NB4 (cell line): ENCODE results near the gene CALCA.
A peak's percentile ranks its signal among the peaks of the same experiment; 100 is the strongest.

Experiments used
- DNase-seq: peaks from one replicate; pipeline ENCODE4 v3.0.0; 2010; ENCODE audit warnings: low read depth
- H3K4me3 ChIP-seq: one replicate; pipeline ENCODE4 v1.5.1; 2011; ENCODE audit warnings: mild to moderate bottlenecking, low read depth, low read length, moderate library complexity
- MYC ChIP-seq: IDR thresholded peaks from 2 replicates; pipeline ENCODE4 v1.6.1; 2011; ENCODE audit warnings: low read depth, low read length
- POLR2A ChIP-seq: IDR thresholded peaks from 2 replicates; pipeline ENCODE4 v1.6.1; 2011; ENCODE audit warnings: mild to moderate bottlenecking; ENCODE audit not compliant: insufficient read length; ENCODE audit errors: extremely low read depth
- TF ChIP-seq, protein P1 (sequence below): IDR thresholded peaks from one replicate; pipeline ENCODE4 v1.5.1; 2012; ENCODE audit warnings: low read depth, low read length
- TF ChIP-seq, protein P2 (sequence below): IDR thresholded peaks from 2 replicates; pipeline ENCODE4 v1.6.1; 2011; ENCODE audit warnings: low read depth, low read length

CALCA gene

DNA sequence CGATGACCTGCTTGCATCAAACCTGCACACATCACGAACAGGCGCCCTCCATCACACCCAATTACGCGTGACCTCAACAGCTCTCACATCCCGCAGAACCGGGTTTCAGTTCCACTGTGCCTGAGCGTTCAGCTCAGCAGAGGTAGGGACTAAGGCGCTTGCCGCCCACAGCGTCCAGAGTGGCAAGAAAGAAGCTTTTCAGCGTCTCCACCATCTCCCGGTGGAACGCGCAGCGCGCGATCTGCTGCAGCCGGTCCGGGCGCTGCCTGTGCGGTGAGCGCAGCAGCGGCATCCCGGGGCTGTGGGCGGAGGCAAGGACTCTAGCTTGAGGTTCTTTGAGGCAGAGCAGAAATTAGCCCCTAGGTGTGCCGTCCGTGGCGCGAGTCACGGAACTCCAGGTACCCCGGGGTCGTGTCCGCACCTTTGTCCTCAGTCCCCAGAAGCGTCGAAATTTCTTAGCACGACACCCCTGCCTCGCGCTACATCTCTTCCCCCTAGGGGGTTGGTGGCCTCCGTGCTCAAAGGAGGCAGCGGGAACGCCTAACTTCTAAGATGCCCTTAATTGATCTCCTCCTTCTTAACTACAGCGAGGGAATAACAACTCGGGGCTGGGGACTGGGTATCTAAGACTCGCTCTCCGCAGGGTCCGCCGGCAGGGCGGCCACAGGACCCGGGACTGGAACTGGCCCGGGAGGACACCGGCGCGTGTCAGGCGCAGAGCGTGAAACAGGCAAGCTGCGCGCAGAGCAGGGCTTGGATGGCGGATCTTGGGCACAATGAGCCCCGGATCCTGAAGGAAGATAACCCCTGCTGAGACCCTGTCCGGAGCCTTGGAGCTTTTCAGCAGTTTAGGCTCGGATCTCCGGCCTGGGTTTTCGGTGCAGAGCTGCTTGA lies 1.7 kb upstream of the CALCA start:
- no peak overlapping the region for H3K4me3 ChIP-seq
- DNase-seq: no peak
- TF ChIP-seq POLR2A (no peak), MYC (no peak)
- TF ChIP-seq, protein P1, sequence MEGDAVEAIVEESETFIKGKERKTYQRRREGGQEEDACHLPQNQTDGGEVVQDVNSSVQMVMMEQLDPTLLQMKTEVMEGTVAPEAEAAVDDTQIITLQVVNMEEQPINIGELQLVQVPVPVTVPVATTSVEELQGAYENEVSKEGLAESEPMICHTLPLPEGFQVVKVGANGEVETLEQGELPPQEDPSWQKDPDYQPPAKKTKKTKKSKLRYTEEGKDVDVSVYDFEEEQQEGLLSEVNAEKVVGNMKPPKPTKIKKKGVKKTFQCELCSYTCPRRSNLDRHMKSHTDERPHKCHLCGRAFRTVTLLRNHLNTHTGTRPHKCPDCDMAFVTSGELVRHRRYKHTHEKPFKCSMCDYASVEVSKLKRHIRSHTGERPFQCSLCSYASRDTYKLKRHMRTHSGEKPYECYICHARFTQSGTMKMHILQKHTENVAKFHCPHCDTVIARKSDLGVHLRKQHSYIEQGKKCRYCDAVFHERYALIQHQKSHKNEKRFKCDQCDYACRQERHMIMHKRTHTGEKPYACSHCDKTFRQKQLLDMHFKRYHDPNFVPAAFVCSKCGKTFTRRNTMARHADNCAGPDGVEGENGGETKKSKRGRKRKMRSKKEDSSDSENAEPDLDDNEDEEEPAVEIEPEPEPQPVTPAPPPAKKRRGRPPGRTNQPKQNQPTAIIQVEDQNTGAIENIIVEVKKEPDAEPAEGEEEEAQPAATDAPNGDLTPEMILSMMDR: no peak
- TF ChIP-seq, protein P2, sequence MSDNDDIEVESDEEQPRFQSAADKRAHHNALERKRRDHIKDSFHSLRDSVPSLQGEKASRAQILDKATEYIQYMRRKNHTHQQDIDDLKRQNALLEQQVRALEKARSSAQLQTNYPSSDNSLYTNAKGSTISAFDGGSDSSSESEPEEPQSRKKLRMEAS: no peak

DNA sequence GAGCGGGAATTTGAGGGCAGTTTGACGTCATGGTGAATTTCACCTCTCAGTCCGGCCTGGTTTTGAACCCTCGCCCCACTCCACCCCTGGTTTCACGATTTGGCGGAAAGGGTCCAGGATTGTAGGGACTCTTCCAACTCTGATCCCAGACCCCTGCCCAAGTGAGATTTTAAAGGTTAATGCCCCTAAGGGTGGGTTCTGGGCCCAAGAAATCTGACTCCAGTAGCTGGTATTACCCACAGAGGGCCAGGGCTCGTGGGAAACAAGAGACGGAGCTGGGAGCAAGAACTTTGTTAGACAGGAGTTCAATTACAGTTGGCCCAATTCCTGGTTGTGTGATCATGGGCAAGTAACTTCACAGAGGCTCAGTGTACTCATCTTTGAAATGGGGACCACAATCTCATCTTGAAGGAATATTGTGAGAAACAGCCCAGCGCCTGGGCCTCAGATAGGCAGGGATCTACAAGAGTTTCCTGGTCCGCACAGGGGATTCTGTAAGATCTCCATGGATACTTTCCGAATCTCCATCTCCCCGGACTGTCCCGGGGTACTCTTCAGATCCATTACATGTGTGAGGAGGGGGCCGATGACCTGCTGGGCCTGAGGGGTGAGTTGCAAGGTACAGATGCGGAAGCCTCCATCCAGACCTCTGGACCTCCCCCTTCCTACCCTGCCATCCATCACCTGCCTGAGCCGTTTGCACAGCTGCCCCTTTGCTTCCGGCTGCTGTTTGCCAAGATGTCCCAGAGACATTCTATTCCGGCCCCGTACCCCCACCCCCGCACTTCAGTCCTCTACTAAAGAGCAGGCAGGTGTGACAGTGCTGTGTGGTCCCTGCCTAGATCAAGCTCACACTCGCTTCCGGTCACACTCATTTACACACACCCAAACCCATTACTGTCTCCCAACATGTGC lies 687 bp upstream of the CALCA start:
- no peak for DNase-seq
- H3K4me3 ChIP-seq: no peak overlapping the region
- TF ChIP-seq, protein P2: no peak
- no peak for TF ChIP-seq MYC

DNA sequence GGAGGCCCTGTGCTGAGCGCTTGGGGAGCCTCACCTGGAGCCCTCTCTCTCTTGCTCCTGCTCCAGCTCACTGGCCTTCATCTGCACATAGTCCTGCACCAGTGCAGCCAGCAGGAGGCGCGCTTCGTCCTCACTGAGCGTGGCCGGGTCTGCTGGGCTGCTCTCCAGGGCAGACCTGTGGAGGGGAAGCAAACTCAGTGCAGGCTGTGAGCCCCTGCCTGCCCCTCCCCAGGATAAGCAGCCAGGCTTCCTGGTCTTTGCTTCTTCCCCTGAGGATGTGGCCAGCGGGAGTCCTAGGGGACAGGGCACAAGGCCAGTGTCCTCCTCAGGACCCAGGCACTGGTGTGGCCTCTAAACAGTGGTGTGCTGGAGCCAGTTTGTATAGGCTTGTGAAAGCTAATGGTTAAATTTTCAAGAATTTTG lies 2.2 kb downstream of the CALCA start:
- peak; percentile 41 for DNase-seq
- TF ChIP-seq, protein P2: no peak
- TF ChIP-seq, protein P1: peak; percentile 58
- no peak overlapping the region for H3K4me3 ChIP-seq

DNA sequence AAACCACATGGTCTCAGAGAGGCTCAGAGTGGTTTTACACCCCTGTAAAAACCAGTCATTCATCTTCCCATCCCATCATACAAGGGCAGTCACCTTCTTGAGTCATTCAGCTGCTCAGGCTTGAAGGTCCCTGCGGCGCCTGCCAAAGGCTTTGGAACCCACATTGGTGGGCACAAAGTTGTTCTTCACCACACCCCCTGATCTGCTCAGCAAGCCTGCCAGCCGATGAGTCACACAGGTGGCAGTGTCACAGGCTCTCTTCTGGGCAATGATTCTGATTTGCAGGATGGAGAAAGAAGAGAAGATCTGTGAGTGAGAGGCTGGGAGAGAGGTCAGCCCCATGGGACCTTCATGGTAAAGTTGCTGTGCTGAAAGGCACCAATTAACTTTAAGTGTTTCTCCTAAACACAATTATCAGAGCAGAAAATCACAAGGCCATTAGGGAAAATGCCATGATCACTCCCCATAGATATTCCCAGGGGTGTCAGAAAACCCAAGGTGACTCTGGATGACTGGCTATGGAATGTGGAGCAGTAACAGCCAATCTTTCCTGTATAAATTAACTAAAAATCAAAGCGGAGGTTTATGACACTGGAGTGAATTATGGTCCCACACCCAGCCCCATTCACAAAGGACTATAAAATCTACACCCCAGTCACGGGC lies 4.4 kb downstream of the CALCA start:
- no peak for DNase-seq
- TF ChIP-seq, protein P1: no peak
- TF ChIP-seq MYC: no peak
- TF ChIP-seq, protein P2: no peak
- TF ChIP-seq POLR2A: no peak
- H3K4me3 ChIP-seq: no peak overlapping the region

DNA sequence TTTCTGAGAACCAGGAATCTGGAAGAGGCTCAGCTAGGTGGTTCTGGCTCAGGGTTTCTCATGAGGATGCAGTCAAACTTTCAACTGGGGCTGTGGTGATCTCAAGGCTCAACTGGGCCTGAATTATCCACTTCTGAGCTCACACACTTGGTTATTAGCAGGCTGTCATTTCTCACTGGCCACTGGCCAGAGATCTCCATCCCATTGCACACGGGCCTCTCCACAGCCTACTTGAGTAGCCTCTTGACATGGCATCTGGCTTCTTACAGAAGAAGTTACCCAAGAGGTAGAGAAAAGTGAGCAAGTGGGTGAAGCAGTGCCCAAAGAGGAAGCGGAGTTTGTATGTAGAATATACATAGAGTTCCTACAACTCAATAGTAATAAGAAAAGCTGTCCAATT lies 16.0 kb downstream of the CALCA start:
- DNase-seq: no peak
- H3K4me3 ChIP-seq: no peak overlapping the region
- TF ChIP-seq, protein P2: no peak

DNA sequence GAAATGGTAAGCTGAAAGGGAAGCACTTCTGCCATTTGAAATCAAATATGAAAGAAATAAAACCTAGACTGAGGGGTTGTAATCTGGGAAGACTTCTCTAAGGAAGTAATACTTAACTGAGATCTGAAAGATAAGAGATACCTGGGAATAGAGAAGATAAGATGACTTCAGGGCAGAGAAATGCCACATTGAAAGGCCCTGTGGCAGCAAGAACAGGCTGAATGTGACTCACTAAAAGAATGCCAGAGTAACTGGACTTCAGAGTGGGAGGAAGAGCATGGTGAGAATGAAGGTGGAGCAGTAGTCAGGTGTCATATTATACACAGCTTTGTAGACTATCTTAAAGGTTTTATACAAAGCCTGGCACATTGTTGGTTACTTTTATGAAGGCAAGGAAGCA lies 17.6 kb downstream of the CALCA start:
- no peak overlapping the region for H3K4me3 ChIP-seq
- TF ChIP-seq, protein P2: no peak
- TF ChIP-seq, protein P1: no peak
- TF ChIP-seq POLR2A: no peak
- TF ChIP-seq MYC: no peak
- no peak for DNase-seq
